Measurements from ENCODE around the gene KRTAP10-12.
"Not testable (repeated sequence)": the region's sequence is repeated elsewhere in the genome, so short reads cannot be mapped to it uniquely, and the experiment has no call there.

The KRTAP10-12 gene

DNA sequence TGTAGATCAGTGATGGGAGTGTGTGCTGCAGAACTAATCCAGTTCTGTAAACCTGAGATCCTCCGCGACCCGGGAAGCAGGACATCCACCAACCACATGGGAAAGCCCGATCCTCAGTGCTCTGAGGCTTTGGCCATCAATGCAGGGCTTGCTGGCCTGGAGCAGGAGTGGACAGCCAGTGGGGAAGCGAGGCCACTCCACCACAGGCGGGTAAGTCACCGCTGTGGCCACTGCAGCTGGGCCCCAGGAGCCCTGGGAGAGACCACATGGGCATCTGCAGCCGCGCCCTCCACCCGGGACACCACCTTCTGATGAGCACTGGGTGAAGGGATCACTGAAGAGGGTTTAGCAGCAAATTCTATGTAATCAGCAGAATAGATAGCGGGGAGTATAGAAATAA lies 15.8 kb upstream of the KRTAP10-12 start:
- Histone ChIP-seq H3K9me3 (replicated peaks; ENCODE audit: low read length) (no peaks in the 10 kb centered on the region), H3K9ac (ENCODE audit: low read depth, low read length) (no peak overlapping the region)

GRCh38 chr21:44681861-44682579 lies 15.0 kb upstream of the KRTAP10-12 start, which contains the start of gene KRTAP12-1:
Gene KRTAP12-1, minus strand, starts transcription at chr21:44682163. Its CDS starts 40 bp downstream, at chr21:44682123.
- no peaks in the 10 kb centered on the region for H3K4me1 ChIP-seq (ENCODE audit: control insufficient read depth, insufficient read depth, low read length)
- H3K9ac ChIP-seq (ENCODE audit: low read depth, low read length), result no peak within 1 kb of the TSS
- peaks cover 68% of the 10 kb centered on the region for H3K27me3 ChIP-seq (ENCODE audit: control insufficient read depth, insufficient read depth, low read length)
- H3K9me3 ChIP-seq (replicated peaks; ENCODE audit: low read length), result no peaks in the 10 kb centered on the region
- H3K36me3 ChIP-seq (ENCODE audit: insufficient read depth, low read length), result no peaks in the 10 kb centered on the region
- H3K4me3 ChIP-seq (ENCODE audit: low read length), result no peak within 1 kb of the TSS
- H3K4me2 ChIP-seq (ENCODE audit: low read length), result no peak within 1 kb of the TSS

More for the DNA sequence above, 15.8 kb upstream of the KRTAP10-12 start:
- no peaks in the 10 kb centered on the region for H3K36me3 ChIP-seq (ENCODE audit: insufficient read depth, low read length)
- H3K4me3 ChIP-seq (ENCODE audit: low read length), result no peak overlapping the region
- peaks cover 68% of the 10 kb centered on the region for H3K27me3 ChIP-seq (ENCODE audit: control insufficient read depth, insufficient read depth, low read length)
- no peaks in the 10 kb centered on the region for H3K4me1 ChIP-seq (ENCODE audit: control insufficient read depth, insufficient read depth, low read length)
- no peak overlapping the region for H3K4me2 ChIP-seq (ENCODE audit: low read length)

- no peaks in the 10 kb centered on the region for H3K9me3 ChIP-seq (replicated peaks; ENCODE audit: low read length)
- peaks cover 68% of the 10 kb centered on the region for H3K27me3 ChIP-seq (ENCODE audit: control insufficient read depth, insufficient read depth, low read length)
- no peaks in the 10 kb centered on the region for H3K36me3 ChIP-seq (ENCODE audit: insufficient read depth, low read length)
- no peak overlapping the region for H3K4me3 ChIP-seq (ENCODE audit: low read length)
- no peaks in the 10 kb centered on the region for H3K4me1 ChIP-seq (ENCODE audit: control insufficient read depth, insufficient read depth, low read length)
- no peak overlapping the region for H3K9ac ChIP-seq (ENCODE audit: low read depth, low read length)
- no peak overlapping the region for H3K4me2 ChIP-seq (ENCODE audit: low read length)
These were observed 14.3 kb upstream of the KRTAP10-12 start for GRCh38 chr21:44682580-44683151.

DNA sequence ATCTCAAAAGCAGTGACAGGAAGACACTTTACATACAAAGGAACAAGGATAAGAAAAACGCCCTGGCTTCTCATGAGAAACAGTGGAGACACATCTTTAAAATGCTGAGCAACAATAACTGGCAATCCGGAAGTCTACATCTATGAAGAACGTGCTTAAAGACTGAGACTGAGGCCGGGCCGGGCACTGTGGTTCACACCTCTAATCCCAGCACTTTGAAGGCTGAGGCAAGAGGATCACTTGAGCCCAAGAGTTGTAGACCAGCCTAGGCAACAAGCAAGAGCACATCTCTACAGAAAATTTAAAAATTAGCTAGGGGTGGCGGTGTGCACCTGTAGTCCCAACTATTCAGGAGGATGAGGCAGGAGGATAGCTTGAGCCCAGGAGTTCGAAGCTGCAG lies 12.9 kb upstream of the KRTAP10-12 start:
- Histone ChIP-seq H3K4me2 (ENCODE audit: low read length) (no peak overlapping the region), H3K4me1 (ENCODE audit: control insufficient read depth, insufficient read depth, low read length) (no peaks in the 10 kb centered on the region), H3K36me3 (ENCODE audit: insufficient read depth, low read length) (no peaks in the 10 kb centered on the region), H3K9me3 (replicated peaks; ENCODE audit: low read length) (no peaks in the 10 kb centered on the region), H3K4me3 (ENCODE audit: low read length) (no peak overlapping the region), H3K27me3 (ENCODE audit: control insufficient read depth, insufficient read depth, low read length) (peaks cover 79% of the 10 kb centered on the region), H3K9ac (ENCODE audit: low read depth, low read length) (no peak overlapping the region)

DNA sequence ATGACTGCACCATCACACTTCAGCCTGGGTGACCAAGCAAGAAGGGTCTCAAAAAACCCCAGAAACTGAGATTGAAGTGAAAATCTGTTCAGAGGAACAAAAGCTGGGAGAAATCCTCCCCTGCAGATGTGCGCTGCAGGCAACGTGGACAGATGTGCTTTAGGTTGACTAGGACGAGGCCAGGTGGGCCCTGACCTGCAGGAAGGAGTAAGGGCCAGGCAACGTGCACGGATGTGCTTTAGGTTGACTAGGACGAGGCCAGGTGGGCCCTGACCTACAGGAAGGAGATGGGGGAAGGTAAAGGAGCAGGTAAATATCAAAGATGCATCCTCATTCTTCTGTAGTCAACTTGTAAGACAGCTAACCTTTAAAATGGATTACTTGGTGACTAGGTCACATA lies 12.5 kb upstream of the KRTAP10-12 start:
- no peaks in the 10 kb centered on the region for H3K9me3 ChIP-seq (replicated peaks; ENCODE audit: low read length)
- H3K4me1 ChIP-seq (ENCODE audit: control insufficient read depth, insufficient read depth, low read length), result no peaks in the 10 kb centered on the region
- no peak overlapping the region for H3K4me2 ChIP-seq (ENCODE audit: low read length)
- peaks cover 77% of the 10 kb centered on the region for H3K27me3 ChIP-seq (ENCODE audit: control insufficient read depth, insufficient read depth, low read length)
- no peak overlapping the region for H3K4me3 ChIP-seq (ENCODE audit: low read length)
- no peaks in the 10 kb centered on the region for H3K36me3 ChIP-seq (ENCODE audit: insufficient read depth, low read length)
- no peak overlapping the region for H3K9ac ChIP-seq (ENCODE audit: low read depth, low read length)

DNA sequence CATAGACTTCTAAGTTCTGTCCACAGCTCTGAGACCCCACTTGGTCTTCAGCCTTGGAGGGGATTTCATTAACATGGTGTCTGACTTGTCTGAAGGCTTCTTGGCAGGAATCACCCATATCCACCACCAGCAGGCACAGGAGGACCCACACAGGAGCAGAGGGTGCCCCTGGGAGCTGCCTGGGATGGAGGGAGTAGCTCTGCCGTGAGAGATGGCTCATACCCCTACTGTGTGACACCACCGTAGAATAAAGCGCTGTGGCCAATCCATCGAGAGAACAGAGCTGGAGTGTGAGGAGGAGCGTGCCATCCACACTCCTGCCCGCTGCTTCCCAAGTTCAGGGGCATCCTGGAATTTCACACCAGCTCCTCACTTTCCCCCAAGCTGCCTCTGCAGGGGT lies 11.9 kb upstream of the KRTAP10-12 start:
- H3K9me3 ChIP-seq (replicated peaks; ENCODE audit: low read length); H3K4me1 ChIP-seq (ENCODE audit: control insufficient read depth, insufficient read depth, low read length); H3K4me3 ChIP-seq (ENCODE audit: low read length); H3K9ac ChIP-seq (ENCODE audit: low read depth, low read length); H3K4me2 ChIP-seq (ENCODE audit: low read length); H3K36me3 ChIP-seq (ENCODE audit: insufficient read depth, low read length): not testable (repeated sequence)
- H3K27me3 ChIP-seq (ENCODE audit: control insufficient read depth, insufficient read depth, low read length), result peaks cover 76% of the 10 kb centered on the region

DNA sequence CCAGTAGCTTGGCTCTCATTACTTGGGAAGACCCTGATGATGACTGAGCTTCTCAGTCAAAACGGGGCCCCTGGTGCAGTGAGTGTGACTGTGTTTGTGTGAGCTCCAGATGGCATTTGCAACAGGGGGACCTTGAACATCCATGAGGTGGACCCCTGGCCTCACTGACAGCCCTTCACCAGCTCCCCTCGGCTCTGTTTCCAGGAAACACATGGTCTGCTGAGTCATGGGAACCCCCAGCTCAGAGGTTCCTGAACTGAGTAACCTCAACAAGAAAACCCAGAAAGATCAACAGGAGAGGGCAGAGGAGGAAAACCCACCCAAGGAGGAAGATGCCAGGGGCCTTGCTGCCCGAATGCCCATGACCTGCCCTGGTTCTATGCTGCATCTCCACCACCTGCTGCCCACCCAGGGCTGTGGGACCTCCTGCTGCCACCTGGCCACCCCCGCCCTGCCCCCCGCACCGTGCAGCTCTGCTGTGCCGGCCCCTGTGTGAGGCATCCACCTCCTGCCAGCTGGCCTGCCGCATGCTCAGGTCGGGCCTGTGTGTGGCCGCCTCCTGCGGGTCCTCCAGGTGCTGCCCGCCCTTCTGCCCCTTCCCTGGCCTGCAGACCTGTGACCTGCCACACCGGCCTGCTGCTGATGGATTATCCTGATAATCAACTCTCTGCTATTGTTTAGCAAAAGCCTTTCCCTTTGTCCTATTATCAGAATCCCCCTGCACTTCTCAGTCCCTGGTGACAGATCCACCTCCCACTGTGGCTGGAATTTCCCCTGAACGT lies 10.8 kb upstream of the KRTAP10-12 start:
- H3K9me3 ChIP-seq (replicated peaks; ENCODE audit: low read length), result no peaks in the 10 kb centered on the region
- H3K4me1 ChIP-seq (ENCODE audit: control insufficient read depth, insufficient read depth, low read length), result no peaks in the 10 kb centered on the region
- peaks cover 74% of the 10 kb centered on the region for H3K27me3 ChIP-seq (ENCODE audit: control insufficient read depth, insufficient read depth, low read length)
- H3K4me3 ChIP-seq (ENCODE audit: low read length), result no peak overlapping the region
- H3K4me2 ChIP-seq (ENCODE audit: low read length), result no peak overlapping the region
- H3K9ac ChIP-seq (ENCODE audit: low read depth, low read length), result no peak overlapping the region
- no peaks in the 10 kb centered on the region for H3K36me3 ChIP-seq (ENCODE audit: insufficient read depth, low read length)

DNA sequence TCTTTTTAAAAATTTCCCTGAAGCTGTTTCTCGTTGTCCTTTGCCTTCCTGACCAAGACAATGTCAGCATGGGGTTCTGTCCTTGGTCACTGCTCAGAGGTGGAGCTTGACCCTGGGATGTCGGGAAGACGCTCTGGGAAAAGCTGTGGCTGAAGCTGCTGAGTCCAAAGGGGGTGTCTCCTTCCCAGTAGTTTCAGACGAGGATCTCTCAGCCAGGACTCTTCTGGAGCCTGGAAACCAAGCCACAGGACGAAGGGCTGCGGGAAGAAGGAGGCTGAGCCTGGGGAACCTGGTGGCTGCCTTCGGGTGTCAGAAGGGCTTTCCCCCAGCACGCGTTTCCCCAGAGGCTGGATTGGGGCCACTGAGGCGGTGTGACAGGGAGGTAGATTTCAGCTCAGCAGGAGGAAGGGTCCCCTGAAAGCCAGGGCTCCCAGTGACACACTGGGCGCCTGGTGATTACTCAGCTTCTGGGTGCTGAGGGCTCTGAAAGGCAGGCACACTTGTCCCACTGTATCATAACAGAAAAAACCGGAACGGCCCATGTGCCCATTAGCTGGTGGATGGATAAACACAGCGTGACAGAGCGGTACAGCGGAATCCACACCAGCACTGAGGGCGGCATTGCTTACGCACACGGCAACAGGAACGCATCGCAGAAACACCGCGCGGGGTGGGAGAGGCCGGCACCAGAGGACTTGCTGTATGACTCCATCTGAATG lies 10.0 kb upstream of the KRTAP10-12 start:
- peaks cover 69% of the 10 kb centered on the region for H3K27me3 ChIP-seq (ENCODE audit: control insufficient read depth, insufficient read depth, low read length)
- H3K9ac ChIP-seq (ENCODE audit: low read depth, low read length), result no peak overlapping the region
- no peak overlapping the region for H3K4me2 ChIP-seq (ENCODE audit: low read length)
- H3K36me3 ChIP-seq (ENCODE audit: insufficient read depth, low read length), result no peaks in the 10 kb centered on the region
- no peaks in the 10 kb centered on the region for H3K4me1 ChIP-seq (ENCODE audit: control insufficient read depth, insufficient read depth, low read length)
- no peak overlapping the region for H3K4me3 ChIP-seq (ENCODE audit: low read length)
- H3K9me3 ChIP-seq (replicated peaks; ENCODE audit: low read length), result no peaks in the 10 kb centered on the region

DNA sequence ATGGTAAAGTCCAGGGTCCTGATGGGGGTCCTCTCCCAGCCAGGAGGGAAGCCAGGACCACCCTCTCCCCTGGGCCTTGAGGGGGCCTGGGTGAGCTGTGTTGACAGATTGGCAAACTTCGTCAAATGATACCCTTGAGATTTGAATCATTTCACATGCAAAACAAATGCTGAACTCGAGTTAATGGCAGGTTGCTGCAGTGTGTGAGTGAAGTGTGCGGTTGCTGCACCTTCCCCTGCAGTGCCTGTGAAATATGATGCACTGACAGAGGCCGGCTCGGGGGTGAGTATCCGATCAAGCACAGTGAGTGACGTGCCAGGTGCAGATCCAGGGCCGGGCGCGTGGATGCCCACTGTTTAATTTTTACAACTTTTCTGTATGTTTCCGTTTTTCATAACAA lies 9.3 kb upstream of the KRTAP10-12 start:
- Histone ChIP-seq H3K27me3 (ENCODE audit: control insufficient read depth, insufficient read depth, low read length) (peaks cover 63% of the 10 kb centered on the region), H3K9me3 (replicated peaks; ENCODE audit: low read length) (no peaks in the 10 kb centered on the region), H3K4me2 (ENCODE audit: low read length) (no peak overlapping the region), H3K9ac (ENCODE audit: low read depth, low read length) (no peak overlapping the region), H3K4me3 (ENCODE audit: low read length) (no peak overlapping the region), H3K36me3 (ENCODE audit: insufficient read depth, low read length) (no peaks in the 10 kb centered on the region), H3K4me1 (ENCODE audit: control insufficient read depth, insufficient read depth, low read length) (no peaks in the 10 kb centered on the region)

- peaks cover 48% of the 10 kb centered on the region for H3K27me3 ChIP-seq (ENCODE audit: control insufficient read depth, insufficient read depth, low read length)
- not testable (repeated sequence) for H3K4me1 ChIP-seq (ENCODE audit: control insufficient read depth, insufficient read depth, low read length); H3K4me3 ChIP-seq (ENCODE audit: low read length); H3K9ac ChIP-seq (ENCODE audit: low read depth, low read length); H3K4me2 ChIP-seq (ENCODE audit: low read length); H3K9me3 ChIP-seq (replicated peaks; ENCODE audit: low read length); H3K36me3 ChIP-seq (ENCODE audit: insufficient read depth, low read length)
These were observed 7.2 kb upstream of the KRTAP10-12 start for GRCh38 chr21:44689740-44690139.

- no peaks in the 10 kb centered on the region for H3K4me1 ChIP-seq (ENCODE audit: control insufficient read depth, insufficient read depth, low read length)
- no peaks in the 10 kb centered on the region for H3K36me3 ChIP-seq (ENCODE audit: insufficient read depth, low read length)
- H3K9me3 ChIP-seq (replicated peaks; ENCODE audit: low read length), result peaks cover 4% of the 10 kb centered on the region
- no peak overlapping the region for H3K4me2 ChIP-seq (ENCODE audit: low read length)
- H3K4me3 ChIP-seq (ENCODE audit: low read length), result no peak overlapping the region
- H3K9ac ChIP-seq (ENCODE audit: low read depth, low read length), result no peak overlapping the region
- peaks cover 50% of the 10 kb centered on the region for H3K27me3 ChIP-seq (ENCODE audit: control insufficient read depth, insufficient read depth, low read length)
These were observed 5.3 kb upstream of the KRTAP10-12 start for GRCh38 chr21:44691686-44692085.

All from skeletal muscle satellite cell (primary cell).